ENCODE measurements around the gene SLC13A5.

The SLC13A5 gene
- long read RNA-seq = 0 reads

DNA sequence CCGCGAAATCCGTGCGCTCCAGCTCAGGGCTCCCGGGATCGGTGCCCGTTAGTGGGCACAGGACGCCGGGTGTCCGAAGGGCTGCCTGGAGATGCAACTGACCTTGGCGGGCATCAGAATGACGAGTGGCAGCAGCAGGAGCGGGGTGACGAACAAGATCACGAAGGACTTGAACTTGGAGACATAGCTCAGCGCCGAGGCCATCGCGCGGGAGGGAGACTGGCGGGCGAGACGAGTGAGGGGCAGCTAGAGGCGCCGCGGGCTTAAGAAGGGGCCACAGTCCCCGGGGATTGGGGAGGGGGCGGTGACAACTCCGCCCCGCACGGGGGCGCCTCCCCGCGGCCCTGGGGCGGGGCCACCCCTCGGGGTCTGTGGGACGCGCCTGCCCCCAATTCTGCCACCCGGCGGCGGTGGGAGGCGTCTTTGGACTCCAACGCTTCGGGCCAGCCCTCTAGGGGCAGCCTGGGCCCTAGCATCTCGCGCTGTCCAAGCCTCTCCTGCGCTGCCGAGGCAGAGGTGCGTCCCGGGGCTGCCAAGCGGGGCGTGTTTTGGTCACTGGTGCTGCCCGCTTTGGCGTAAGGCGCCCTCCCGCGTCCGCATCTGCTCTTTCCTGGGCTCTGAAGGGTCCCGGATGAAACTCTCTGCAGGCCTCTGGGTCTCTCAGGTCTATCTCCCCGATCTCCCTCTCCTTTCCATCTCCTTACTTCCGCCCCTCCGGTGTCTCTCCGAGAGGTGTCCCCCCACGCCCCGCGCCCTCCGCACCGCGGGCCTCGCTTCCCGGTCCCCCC, at the start of gene SLC13A5:
Gene SLC13A5, minus strand, starts transcription at position 240 of the 788 bp plus-strand sequence. Its CDS starts 36 bp downstream, at position 204.
- H3K27ac ChIP-seq (replicated peaks) = no peak within 1 kb of the TSS
- DNase-seq (ENCODE audit: low read depth in 1 of 2, low spot score in 1 of 2) = peak in 1 of 2 experiments; percentile 1
- no peak within 1 kb of the TSS for H3K4me3 ChIP-seq (replicated peaks; ENCODE audit: insufficient read depth, low read length)
- H3K27me3 ChIP-seq (ENCODE audit: insufficient read depth, poor library complexity, severe bottlenecking) = peaks cover 2% of the 10 kb centered on the region
- TF ChIP-seq POLR2AphosphoS5 (IDR thresholded peaks at IDR 0.05; ENCODE audit: low read depth) (no peak), SPI1 (IDR thresholded peaks at IDR 0.05; ENCODE audit: borderline replicate concordance, low read depth) (no peak), GABPA (IDR thresholded peaks at IDR 0.05; ENCODE audit: low read depth) (no peak)
- TF ChIP-seq, protein P1, sequence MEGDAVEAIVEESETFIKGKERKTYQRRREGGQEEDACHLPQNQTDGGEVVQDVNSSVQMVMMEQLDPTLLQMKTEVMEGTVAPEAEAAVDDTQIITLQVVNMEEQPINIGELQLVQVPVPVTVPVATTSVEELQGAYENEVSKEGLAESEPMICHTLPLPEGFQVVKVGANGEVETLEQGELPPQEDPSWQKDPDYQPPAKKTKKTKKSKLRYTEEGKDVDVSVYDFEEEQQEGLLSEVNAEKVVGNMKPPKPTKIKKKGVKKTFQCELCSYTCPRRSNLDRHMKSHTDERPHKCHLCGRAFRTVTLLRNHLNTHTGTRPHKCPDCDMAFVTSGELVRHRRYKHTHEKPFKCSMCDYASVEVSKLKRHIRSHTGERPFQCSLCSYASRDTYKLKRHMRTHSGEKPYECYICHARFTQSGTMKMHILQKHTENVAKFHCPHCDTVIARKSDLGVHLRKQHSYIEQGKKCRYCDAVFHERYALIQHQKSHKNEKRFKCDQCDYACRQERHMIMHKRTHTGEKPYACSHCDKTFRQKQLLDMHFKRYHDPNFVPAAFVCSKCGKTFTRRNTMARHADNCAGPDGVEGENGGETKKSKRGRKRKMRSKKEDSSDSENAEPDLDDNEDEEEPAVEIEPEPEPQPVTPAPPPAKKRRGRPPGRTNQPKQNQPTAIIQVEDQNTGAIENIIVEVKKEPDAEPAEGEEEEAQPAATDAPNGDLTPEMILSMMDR (IDR thresholded peaks at IDR 0.05; ENCODE audit: insufficient read depth, low read length) = no peak
- TF ChIP-seq, protein P2, sequence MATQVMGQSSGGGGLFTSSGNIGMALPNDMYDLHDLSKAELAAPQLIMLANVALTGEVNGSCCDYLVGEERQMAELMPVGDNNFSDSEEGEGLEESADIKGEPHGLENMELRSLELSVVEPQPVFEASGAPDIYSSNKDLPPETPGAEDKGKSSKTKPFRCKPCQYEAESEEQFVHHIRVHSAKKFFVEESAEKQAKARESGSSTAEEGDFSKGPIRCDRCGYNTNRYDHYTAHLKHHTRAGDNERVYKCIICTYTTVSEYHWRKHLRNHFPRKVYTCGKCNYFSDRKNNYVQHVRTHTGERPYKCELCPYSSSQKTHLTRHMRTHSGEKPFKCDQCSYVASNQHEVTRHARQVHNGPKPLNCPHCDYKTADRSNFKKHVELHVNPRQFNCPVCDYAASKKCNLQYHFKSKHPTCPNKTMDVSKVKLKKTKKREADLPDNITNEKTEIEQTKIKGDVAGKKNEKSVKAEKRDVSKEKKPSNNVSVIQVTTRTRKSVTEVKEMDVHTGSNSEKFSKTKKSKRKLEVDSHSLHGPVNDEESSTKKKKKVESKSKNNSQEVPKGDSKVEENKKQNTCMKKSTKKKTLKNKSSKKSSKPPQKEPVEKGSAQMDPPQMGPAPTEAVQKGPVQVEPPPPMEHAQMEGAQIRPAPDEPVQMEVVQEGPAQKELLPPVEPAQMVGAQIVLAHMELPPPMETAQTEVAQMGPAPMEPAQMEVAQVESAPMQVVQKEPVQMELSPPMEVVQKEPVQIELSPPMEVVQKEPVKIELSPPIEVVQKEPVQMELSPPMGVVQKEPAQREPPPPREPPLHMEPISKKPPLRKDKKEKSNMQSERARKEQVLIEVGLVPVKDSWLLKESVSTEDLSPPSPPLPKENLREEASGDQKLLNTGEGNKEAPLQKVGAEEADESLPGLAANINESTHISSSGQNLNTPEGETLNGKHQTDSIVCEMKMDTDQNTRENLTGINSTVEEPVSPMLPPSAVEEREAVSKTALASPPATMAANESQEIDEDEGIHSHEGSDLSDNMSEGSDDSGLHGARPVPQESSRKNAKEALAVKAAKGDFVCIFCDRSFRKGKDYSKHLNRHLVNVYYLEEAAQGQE (IDR thresholded peaks at IDR 0.05; ENCODE audit: insufficient replicate concordance, low read depth) = no peak

DNA sequence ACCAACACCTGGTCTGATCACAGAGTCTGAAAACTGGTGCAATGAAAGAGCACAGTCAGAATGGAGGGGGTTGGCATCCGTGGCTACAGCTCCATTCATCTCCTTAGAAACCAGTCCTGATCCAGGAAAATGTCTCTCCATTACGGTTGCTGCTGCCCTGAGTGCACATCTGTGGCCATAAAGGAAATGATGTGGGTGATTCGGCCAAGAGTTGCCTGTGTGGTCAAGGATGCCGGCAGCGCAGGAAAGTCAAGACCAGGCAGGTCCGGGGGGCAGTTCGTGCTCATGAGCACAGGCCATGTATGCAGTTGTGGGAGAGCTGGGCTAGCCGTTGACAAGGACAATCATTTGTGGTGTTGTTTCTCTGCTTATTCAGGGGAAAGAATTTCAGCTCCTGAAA, 48.6 kb upstream of the SLC13A5 start:
- Histone ChIP-seq H3K27me3 (ENCODE audit: insufficient read depth, poor library complexity, severe bottlenecking) (no peaks in the 10 kb centered on the region), H3K27ac (replicated peaks) (no peak overlapping the region), H3K4me3 (replicated peaks; ENCODE audit: insufficient read depth, low read length) (no peak overlapping the region)
- no peak for TF ChIP-seq GABPA (IDR thresholded peaks at IDR 0.05; ENCODE audit: low read depth)
- TF ChIP-seq, protein P1 (IDR thresholded peaks at IDR 0.05; ENCODE audit: insufficient read depth, low read length) = no peak
- TF ChIP-seq, protein P2 (IDR thresholded peaks at IDR 0.05; ENCODE audit: insufficient replicate concordance, low read depth) = no peak
- no peak for TF ChIP-seq SPI1 (IDR thresholded peaks at IDR 0.05; ENCODE audit: borderline replicate concordance, low read depth)
- no peak for TF ChIP-seq POLR2AphosphoS5 (IDR thresholded peaks at IDR 0.05; ENCODE audit: low read depth)
- no peak for DNase-seq (ENCODE audit: low read depth in 1 of 2, low spot score in 1 of 2)

DNA sequence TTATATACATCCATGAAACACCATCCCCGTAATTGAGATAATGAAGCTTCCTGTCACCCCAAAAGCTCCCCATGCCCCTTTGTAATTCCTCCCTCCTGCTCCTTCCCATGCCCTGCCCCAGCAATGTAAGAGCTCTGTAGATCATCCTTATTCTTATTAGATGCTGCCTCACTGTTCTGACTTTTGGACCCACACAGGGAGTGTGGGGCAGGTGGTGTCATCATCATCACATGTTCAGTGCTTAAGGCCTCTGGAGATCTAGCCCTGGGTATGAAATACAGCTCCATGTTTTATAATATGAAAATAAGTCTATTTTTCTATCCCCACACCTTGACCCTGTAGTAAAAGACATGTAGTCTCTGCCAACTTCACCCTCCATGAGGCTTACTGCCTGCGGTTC, 44.6 kb upstream of the SLC13A5 start:
- DNase-seq (ENCODE audit: low read depth in 1 of 2, low spot score in 1 of 2) = no peak
- no peaks in the 10 kb centered on the region for H3K27me3 ChIP-seq (ENCODE audit: insufficient read depth, poor library complexity, severe bottlenecking)
- no peak overlapping the region for H3K27ac ChIP-seq (replicated peaks)
- TF ChIP-seq GABPA (IDR thresholded peaks at IDR 0.05; ENCODE audit: low read depth) = no peak
- TF ChIP-seq POLR2AphosphoS5 (IDR thresholded peaks at IDR 0.05; ENCODE audit: low read depth) = no peak
- TF ChIP-seq, protein P1 (IDR thresholded peaks at IDR 0.05; ENCODE audit: insufficient read depth, low read length) = no peak
- TF ChIP-seq, protein P2 (IDR thresholded peaks at IDR 0.05; ENCODE audit: insufficient replicate concordance, low read depth) = no peak
- no peak overlapping the region for H3K4me3 ChIP-seq (replicated peaks; ENCODE audit: insufficient read depth, low read length)

Measured in HL-60 (cell line).